Fibroblast of skin of right biceps (primary cell): ENCODE results near the gene IBA57.

ENCODE experiments used
- DNase-seq: peaks from one replicate; pipeline ENCODE4 v3.0.0-alpha.2; 2013

IBA57 gene

GRCh38 chr1:228197555-228198147 lies 32.0 kb downstream of the IBA57 start:
- DNase-seq: no peak

- peak; percentile 3 for DNase-seq
These were observed 33.5 kb downstream of the IBA57 start for GRCh38 chr1:228198977-228199590.

- no peak for DNase-seq
These were observed 39.4 kb downstream of the IBA57 start for GRCh38 chr1:228204958-228205357.

- no peak for DNase-seq
These were observed 40.2 kb downstream of the IBA57 start for GRCh38 chr1:228205526-228206436.

- no peak for DNase-seq
These were observed 41.2 kb downstream of the IBA57 start for GRCh38 chr1:228206582-228207351.

GRCh38 chr1:228207381-228207810 lies 41.8 kb downstream of the IBA57 start:
- DNase-seq: no peak

- no peak for DNase-seq
These were observed 42.5 kb downstream of the IBA57 start, which contains the start of gene OBSCN for GRCh38 chr1:228207851-228208821. Gene OBSCN (plus strand): TSS chr1:228208044. CDS start chr1:228211784, 3,740 bp downstream.

GRCh38 chr1:228208831-228209551 lies 43.4 kb downstream of the IBA57 start:
- DNase-seq: no peak

GRCh38 chr1:228209657-228210056 lies 44.1 kb downstream of the IBA57 start:
- no peak for DNase-seq

- DNase-seq: no peak
These were observed 44.6 kb downstream of the IBA57 start for GRCh38 chr1:228210076-228210651.

- DNase-seq: no peak
These were observed 45.3 kb downstream of the IBA57 start for GRCh38 chr1:228210712-228211530.

- DNase-seq: no peak
These were observed 46.2 kb downstream of the IBA57 start for GRCh38 chr1:228211531-228212414.

GRCh38 chr1:228212415-228212965 lies 46.9 kb downstream of the IBA57 start:
- no peak for DNase-seq

GRCh38 chr1:228212966-228213844 lies 47.6 kb downstream of the IBA57 start:
- peak; percentile 80 for DNase-seq

GRCh38 chr1:228213917-228214808 lies 48.6 kb downstream of the IBA57 start:
- no peak for DNase-seq
